GM19467 (cell line): Measurements from ENCODE around the gene FAXDC2.

ENCODE experiments used
- ATAC-seq: cut with Tn5 transposase; IDR thresholded peaks from one replicate; pipeline ENCODE4 v1.9.1; 2021; ENCODE audit warnings: mild to moderate bottlenecking, moderate library complexity; ENCODE audit not compliant: unreplicated experiment

The FAXDC2 gene, protein sequence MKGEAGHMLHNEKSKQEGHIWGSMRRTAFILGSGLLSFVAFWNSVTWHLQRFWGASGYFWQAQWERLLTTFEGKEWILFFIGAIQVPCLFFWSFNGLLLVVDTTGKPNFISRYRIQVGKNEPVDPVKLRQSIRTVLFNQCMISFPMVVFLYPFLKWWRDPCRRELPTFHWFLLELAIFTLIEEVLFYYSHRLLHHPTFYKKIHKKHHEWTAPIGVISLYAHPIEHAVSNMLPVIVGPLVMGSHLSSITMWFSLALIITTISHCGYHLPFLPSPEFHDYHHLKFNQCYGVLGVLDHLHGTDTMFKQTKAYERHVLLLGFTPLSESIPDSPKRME

DNA sequence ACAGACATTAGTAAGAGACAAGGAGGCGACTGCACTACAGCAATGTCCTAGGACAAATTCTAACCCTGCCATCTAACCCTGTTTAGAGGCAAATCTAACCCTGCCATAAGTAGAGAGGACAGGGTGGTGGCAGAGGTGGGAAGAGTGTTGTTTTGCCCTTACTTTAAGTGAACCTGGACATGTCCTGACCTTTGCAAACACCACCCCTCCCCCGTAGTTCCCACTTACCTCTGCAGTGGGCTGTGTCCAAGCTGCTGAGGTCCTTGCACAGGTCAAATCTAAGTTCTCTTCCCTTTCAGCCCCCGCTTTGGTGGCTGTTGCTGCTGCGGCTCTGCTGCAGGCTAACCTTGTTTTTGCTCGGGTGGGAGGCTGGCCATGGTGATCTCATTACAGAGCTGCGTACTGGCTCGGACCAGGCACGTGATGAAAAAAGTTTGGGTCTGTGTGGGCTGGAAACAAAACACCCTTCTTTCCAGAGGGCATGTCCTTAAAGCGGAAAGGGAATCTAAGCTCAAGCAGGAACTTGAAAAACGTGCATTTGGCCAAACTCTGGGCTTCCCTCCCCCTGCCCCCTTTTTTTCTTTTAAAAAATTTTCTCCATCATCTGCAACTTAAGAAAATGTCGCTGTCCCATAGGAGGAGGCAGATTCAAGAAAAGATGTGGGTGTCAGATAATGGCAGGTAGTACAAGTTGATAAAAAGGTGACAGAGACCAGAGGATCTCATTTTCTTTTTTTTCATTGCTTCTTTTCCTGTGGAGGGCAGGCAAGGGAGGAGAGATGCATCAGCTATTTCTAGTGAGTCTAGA is at the start of gene FAXDC2:
FAXDC2 (minus strand) TSS at position 349 of the 808 bp plus-strand sequence. CDS start 12,425 bp downstream, outside the sequence.
- ATAC-seq = no peak

DNA sequence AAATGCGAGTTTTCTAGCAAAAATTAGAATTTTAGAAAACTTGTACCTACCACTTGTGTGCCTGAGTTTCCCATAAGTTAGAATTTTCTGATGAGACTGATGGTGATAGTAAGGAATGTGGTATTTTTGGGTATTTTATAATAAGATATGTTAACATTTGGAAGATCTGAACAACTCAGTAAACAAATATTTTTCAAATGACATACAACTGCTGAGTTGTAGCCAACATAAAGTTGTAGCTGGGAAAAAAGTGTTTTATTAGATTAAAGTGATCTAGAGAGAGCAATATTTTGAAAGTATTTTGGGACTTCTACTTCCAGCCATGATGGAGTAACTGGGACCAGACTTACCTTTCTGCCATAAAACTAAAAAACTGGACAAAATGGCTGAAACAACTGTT is 49.7 kb upstream of the FAXDC2 start:
- no peak for ATAC-seq

DNA sequence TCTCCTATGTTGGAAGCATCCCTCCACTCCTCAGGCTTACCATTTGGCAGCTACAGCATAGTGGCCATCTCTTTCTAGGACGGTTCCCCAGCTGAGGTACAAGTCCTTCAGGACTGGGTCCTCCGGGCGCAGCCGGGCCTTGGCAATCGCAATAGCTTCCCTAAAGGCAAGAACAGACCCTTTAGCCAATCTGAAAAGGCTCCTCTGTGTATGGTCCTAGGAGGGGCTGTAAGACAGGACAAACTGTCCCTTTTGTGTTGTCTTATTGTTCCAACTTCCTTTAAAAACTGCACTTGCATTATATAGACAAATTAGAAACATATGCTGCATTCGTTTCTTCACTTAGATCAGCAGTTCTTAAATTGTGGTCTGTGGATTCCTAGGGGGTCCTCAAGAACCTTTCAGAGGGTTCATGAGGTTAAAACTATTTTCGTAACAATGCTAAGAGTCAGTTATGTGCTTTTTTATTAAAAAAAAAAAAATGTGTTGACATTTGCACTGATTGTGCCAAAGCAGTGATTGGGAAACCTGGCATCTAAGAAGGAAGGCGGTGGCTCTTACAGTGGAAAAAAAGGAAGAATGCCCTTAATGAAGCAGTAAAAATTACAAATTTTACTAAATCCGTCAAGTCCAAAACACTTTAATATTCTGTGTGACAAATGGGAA is 48.9 kb upstream of the FAXDC2 start:
- no peak for ATAC-seq

DNA sequence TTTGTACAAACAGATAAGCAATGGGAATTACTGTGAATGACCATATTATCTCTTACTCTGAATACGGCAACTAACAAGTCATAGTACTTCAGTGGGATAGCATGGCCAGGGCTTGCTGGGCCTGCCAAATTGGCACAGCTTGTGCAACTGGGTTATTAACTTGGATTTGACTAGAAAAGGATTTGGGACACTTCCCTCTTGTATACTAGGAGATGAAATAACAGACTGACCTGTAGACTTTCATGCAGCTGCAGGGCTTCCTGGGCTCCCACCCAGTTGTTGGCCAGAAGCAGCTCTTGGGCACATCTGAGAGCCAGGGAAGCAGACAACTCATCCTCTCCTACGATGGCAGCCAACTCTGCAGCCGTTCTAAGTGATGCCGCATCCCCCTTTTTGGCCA is 47.8 kb upstream of the FAXDC2 start:
- ATAC-seq = no peak

DNA sequence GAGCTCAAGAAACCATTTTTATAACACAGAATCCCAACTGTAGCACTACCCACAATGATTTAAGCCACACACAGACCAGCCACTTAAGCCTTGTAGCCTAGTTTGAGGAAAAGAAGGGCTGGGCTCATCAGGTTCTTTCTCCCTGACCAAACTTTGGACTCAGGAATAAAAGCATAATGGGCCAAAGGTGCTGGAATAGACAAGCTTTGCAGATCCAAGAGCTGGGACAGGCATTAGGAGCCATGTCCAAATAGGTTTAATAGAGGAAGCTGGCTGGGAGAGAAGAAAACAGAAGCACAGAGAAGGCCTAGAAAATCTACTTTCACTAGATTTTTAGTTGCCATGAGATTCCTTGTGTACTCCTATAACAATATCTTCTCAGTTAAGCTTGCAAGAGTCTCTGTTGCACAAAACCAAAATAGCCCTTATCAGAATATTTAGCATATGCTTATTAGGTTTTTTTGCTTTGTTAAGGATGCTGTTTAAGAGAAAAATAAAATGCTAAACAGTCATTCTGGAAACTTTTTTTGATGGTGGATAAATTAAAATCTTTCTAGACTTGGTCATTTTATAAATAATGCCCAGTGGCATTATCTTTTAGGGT is 46.3 kb upstream of the FAXDC2 start:
- no peak for ATAC-seq

DNA sequence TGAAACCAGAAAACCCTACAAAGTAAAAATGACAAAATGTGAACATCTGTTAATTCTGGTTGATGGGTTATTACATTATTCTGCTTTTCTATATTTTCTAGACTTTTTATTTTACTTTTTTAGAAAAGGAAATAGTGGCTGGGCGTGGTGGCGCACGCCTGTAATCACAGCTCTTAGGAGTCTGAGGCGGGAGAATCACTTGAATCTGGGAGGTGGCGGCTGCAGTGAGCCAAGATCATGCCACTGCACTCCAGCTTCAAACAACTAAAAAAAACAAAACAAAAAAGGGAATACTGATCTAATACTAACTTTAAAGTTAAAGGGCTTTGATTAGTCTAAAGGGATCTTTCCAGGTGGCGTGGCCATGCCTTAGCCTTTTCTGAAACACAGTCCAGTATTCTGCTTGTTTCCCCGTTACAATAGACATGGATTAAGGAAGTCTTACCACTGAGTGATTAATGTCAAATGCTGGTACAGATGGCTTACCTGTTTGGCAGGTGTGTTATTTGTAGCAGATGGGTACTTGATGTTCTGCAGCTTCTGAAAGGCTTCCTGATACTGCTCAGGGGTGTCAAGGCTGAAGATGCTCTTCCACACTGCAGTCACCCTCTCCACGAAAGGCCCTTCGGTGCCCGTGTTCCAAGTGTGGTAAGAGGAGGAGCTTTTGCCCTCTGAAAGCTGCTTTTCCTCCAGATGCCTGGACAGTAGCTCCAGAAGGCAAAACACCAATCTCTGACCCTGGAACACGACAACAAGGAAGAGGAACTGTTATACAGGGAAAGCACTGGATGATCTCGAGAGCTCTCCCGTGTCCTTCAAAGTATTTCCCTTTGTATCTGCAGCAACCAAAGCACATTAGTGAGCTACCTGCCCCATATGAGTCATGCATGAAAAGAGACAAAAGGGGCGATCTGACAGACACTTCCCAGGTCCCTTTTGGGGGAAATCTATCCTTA is 45.5 kb upstream of the FAXDC2 start:
- ATAC-seq = no peak

DNA sequence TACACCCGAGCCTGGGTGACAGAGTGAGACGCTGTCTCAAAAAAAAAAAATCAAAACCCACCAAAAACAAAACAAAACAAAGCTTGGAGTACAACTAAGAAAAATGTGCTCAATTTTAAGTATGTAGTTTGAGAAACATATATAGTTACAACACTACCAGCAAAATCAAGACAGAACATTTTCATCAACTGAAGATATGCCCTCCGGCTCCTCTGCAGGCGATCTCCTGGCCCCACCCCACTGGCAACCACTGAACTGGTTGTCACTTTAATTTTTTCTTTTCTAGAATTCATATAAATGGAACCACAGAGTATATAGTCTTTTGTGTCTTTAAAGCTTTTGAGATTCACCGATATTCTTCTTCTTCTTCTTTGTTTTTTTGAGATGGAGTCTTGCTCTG is 43.0 kb upstream of the FAXDC2 start:
- no peak for ATAC-seq

DNA sequence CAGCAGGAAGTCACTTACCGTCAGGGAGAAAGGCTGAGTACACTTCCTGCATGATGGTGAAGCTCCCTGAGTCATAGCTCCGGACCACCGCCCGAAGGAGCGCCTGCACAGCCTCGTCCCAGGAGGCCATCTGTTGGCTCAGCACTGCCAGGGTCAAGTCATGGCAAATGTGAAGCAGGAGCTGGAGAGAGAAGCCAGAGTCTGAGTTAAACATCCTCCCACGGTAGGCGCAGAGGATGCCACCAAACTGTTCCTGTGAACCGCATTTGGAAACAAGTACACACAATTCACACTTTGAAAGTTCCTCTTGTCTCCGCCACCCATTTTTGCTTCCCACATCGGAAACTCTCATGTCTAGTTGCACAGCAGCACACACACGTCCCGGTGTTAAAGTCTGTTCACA is 42.0 kb upstream of the FAXDC2 start:
- ATAC-seq = no peak

DNA sequence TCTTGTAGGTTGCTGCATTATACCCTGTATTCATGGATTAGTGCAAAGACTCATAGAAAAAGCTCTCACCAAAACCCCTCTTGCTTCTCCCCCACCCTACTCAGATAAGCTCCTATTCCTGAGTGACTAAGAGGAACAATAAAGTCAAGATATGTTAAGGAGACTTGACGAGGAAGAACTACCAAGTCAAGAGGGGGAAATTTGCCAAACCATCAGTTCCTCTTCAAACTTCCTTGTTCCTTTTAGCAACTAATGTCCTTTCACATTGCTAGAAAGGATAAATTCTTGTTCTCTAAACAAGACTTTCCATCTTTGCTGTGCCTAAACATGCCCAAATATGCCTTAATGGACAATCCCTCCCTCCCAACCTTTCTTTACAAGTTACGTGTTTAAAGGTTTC is 35.0 kb upstream of the FAXDC2 start:
- ATAC-seq = no peak

DNA sequence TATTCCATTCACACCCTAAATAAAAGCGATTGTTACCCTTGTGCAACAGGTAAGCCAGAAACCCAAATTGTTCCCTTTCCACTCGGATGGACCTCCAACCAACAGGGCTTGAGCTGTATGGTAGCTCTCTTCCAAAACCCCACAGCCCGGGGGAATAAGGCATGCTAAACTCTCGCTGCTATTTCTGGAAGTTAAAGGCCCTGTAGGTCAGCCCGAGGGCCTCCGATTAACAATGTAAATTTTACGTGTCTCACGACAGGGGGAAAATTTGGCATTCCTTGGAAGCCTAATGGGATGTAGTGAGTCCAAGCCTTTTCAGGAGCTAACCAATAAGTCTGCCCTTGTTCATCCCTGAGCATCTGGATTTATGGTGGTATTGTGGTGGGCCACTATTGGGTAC is 34.0 kb upstream of the FAXDC2 start:
- no peak for ATAC-seq

DNA sequence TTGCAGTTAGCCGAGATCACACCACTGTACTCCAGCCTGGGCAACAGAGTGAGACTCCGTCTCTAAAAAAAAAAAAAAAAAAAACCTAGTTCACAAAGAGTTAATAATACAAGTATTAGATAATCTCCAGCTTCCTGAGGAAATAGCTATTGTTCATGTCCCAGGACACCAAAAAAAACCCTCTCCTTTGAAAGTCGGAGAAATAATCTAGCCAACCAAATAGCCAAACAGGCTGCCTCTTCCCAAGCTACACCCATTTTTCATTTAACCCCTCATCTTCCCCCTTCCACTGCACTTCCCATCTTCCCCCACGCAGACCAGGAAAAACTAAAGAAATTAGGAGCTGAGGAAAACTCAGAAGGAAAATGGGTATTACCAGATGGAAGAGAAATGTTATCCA is 31.6 kb upstream of the FAXDC2 start:
- no peak for ATAC-seq

DNA sequence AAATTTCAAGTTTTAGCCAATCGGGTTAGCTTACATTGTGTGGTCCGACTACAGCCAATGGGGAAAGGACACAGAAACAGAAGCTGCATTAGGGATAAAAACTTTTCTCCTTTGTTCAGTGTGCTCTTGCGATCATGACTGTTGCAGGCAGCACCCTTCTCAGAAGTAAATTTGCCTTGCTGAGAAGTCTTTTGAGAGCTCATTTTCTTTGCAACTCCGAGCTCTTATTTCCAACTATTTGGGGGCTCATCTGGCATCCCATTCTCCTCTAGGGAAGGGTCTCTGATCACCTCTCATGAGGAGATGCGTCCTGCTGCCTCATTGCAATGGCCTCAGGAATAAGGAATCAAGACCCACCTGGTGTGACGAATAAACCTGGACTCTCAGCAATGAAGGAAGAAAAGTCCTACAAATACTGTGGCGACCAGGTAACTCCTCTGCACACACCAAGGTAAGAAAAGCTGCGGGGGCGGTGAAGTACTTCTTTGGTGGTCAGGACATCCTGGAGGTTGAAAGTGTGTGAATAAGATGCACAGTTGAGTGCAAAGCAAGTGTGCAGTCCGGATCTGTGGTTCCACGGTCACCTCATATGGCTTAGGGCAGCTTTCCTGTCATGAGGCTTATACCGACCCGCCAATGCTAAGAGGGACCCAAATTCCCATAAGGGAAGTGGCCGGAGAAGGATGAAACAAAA is 28.4 kb upstream of the FAXDC2 start:
- ATAC-seq = no peak

DNA sequence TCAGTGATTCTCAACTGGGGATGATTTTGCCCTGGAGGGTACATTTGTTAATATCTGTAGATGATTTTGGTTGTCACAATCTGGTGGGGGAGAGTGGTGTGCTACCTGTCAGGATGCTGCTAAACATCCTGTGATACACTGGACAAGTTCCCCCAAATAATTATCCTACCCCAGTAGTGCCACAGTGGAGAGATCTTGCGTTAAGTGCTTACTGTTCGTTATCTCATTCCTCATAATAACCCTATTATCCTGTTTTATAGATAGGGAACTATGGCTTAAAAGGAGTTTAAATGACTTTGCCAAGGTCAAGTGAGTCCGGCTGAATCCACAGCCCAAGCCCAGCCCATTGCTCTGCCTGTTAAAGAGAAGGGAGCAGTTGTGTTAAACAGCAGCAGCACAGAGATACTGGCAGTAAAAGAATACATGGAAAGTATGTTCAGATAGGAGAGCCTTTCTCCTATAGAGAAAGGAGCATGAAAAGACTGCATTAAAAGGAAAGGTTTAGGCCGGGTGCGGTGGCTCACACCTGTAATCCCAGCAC is 23.5 kb upstream of the FAXDC2 start:
- no peak for ATAC-seq

DNA sequence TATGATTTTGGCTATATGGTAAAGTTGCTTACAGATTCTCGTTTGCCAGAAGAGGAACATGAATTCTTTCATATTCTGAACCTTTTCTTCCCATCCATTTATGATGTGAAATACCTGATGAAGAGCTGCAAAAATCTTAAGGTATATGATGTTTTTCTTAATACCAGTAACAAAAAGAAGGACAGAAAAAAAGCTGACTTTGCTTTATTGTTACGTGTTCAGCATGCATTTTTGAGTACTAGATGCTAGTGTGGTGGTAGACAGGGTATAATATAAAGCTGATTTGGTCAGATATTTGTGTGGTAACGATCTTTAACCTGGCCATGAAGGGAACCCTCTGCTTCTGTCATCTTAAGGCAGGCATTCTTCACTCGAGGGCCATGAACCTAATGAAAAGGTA is 21.3 kb upstream of the FAXDC2 start:
- ATAC-seq = no peak

DNA sequence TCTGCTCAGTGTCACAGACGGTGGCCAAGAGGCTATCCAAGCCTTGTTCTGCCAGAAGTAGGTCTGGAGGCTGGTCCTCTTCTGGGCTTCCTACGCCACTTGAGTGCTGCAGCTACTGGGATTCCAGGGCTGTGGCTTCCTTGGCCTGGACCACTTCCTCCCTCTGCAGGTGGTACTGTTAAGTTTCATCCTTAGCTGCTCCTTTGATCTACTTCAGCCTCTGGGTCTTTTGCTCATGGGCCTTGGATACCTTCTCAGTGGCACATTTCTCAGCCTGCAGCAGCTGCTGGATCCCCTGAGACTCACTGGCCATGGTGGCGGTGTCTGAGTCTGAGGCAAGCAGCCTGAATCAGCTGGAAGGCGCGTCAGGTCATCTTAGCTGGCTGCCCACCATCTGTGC is 18.3 kb upstream of the FAXDC2 start:
- no peak for ATAC-seq

DNA sequence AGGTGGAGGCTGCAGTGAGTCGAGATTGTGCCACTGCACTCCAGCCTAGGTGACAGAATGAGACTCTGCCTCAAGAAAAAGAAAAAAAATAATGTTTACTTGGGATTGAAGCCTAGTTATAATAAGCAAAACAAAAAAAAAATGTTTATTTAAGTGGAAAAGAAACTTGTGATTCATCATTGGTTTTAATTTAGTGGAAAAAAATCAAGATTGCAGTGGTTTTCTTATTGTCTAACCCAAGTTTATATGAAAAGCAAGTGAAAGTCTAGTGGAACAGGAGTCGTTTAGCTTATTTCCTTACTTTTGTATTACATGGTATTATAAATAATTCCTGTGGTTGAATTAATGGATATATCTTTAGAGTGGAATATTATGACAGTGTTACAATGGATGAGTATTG is 16.4 kb upstream of the FAXDC2 start:
- no peak for ATAC-seq

DNA sequence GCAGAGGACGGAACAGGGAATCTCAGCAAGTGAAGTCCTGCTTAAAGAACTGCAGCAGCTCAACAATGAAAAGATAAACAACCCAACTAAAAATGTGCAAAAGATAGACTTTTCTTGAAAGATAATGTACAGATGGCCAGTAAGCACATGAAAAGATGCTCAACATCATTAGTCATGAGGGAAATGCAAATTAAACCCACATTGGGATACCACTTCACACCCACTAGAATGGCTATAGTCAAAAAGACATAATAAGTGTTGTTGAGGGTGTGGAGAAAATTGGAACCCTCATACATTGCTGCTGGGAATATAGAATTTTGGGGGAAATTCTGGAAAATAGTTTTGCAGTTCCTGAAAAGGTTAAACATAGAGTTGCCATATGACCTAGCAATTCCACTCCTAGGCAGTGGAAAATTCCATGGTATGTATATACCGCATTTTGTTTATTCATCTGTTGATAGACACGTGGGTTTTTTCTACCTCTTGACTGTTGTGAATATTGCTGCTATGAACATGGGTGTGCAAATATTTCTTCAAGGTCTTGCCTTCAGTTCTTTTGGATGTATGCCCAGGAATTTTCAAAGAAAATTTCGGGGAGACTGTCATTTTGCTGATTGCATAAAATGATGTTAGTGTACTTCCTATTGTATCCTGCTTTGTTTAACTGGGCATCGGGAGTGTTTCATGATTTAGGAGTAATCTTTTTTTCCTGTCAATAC is 15.2 kb upstream of the FAXDC2 start:
- ATAC-seq = no peak

DNA sequence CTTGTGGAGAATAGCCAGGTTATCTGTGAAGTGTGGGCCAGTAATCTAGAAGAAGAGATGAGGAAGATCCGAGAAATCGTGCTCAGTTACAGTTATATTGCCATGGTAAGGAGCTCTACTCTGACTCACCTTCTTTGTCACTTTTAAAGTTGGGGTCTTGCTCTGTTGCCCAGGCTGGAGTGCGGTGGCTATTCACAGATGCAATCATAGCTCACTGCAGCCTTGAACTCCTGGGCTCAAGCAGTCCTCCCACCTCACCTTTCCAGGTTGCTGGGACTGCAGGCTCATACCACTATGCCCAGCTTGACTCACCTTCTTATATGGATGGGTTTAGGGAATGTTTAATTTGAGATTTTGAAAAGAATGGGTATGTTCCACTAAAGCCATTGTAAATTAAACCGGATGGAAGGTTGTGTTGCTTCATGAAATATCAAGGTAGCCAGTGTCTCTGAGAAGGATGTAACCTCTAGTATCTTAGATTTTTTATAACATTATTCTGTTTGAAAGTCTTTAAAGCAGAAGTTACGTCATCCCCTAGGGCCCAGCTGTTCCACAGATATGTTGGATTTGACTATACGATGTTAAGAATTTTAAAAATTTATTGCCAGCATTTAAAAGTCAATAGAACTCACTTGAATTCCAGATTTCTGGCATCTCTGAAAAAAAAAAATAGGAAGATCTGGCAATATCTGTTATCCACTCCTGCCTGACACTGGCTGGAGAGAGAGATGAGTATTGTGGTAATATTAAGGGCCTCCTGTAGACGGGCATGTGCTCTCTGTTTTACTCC is 13.1 kb upstream of the FAXDC2 start:
- ATAC-seq = no peak
